ENCODE data around the gene COL25A1.

Gene COL25A1

GRCh38 chr4:108840426-108840975, 462.0 kb downstream of the COL25A1 start:
- Histone ChIP-seq H3K27me3 (ENCODE audit: insufficient read depth, low read depth, severe bottlenecking) (no peaks in the 10 kb centered on the region), H3K36me3 (no peaks in the 10 kb centered on the region), H3K4me3 (ENCODE audit: low read depth, low read length) (no peak overlapping the region), H3K9me3 (ENCODE audit: severe bottlenecking) (no peaks in the 10 kb centered on the region), H3K27ac (no peak overlapping the region)
- TF ChIP-seq CTCF (IDR thresholded peaks at IDR 0.05; ENCODE audit: low read depth, low read length) = no peak
- DNase-seq = no peak

GRCh38 chr4:108839333-108839732, 463.1 kb downstream of the COL25A1 start:
- Histone ChIP-seq H3K4me3 (ENCODE audit: low read depth, low read length) (no peak overlapping the region), H3K27ac (no peak overlapping the region), H3K9me3 (ENCODE audit: severe bottlenecking) (no peaks in the 10 kb centered on the region), H3K27me3 (ENCODE audit: insufficient read depth, low read depth, severe bottlenecking) (no peaks in the 10 kb centered on the region), H3K36me3 (no peaks in the 10 kb centered on the region)
- no peak for TF ChIP-seq CTCF (IDR thresholded peaks at IDR 0.05; ENCODE audit: low read depth, low read length)
- no peak for DNase-seq

DNA sequence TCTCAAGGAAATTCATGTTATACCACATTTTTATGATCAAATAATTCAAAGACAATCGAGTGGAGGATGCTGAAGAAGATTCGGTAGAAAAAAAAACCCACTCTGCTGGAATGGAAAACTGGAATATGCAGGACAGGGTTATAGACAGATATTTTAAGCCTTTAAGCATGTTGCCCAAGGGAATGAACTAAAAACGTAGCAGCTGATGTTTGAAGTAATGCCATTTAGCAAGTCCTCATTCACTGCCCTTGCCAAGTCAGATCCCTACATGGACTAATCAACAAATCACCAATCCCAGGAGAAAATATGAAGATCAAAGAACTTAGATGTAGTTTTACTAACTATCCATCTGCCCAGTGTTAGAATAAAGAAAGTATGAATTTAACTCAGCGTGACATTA, 464.0 kb downstream of the COL25A1 start:
- Histone ChIP-seq H3K9me3 (ENCODE audit: severe bottlenecking) (no peaks in the 10 kb centered on the region), H3K27me3 (ENCODE audit: insufficient read depth, low read depth, severe bottlenecking) (no peaks in the 10 kb centered on the region), H3K27ac (no peak overlapping the region), H3K4me3 (ENCODE audit: low read depth, low read length) (no peak overlapping the region), H3K36me3 (no peaks in the 10 kb centered on the region)
- no peak for TF ChIP-seq CTCF (IDR thresholded peaks at IDR 0.05; ENCODE audit: low read depth, low read length)
- DNase-seq = no peak

DNA sequence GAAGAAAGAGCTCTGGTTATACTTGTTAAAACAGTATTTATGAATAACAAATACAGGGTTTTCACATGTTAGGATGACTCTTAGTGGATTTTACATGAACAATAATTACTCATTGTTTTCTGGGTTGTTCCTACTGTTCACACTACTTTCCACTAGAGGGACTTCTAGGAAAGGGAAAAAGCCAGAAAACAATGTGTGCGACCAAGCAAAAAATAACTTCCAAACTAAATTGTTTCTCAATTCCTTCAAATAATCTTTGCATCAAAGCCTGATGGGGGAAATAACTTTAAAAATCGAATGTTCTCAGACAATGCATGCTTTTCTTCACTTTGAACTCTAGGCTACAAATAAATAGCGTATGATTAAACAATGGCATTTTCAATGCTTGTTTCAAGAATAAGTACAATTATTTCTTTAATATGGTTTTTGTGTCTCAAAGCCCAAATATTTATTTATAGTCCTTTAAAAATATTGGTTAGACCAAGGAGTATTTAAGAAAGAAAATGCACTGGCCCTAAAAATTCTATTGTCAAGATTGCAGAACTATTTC, 467.5 kb downstream of the COL25A1 start:
- Histone ChIP-seq H3K36me3 (no peaks in the 10 kb centered on the region), H3K9me3 (ENCODE audit: severe bottlenecking) (no peaks in the 10 kb centered on the region), H3K27ac (no peak overlapping the region), H3K27me3 (ENCODE audit: insufficient read depth, low read depth, severe bottlenecking) (no peaks in the 10 kb centered on the region), H3K4me3 (ENCODE audit: low read depth, low read length) (no peak overlapping the region)
- no peak for DNase-seq
- TF ChIP-seq CTCF (IDR thresholded peaks at IDR 0.05; ENCODE audit: low read depth, low read length) = peak; percentile 57

DNA sequence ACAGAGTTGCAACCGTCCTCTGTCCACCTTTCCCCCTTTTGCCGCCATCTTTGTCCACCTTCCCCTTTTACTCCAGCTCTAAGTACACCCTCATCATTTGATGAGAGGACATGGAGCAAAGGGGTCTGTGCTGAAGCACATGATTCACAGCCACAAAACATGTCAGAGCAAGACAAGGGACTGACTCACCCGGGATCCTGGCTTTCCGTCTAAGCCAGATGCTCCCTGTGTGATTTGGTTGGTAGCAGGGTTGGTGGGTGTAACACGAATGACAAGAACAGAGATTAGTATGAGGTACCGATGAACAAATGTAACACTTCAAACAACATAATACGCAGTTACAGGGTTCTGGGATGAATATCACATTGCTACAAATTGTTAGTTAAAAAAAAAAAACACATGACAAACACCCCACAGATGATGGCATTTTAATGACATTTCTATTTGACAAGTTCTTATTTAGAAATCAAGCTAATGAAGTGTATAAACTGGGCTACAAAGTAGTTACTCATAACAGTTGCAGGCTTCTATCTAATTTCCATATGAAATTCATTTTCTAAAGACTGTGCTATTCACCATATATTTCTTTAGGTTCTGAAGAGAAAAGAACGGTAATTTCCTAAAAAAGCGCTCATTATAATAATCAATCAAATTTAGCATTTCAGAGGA, 468.2 kb downstream of the COL25A1 start:
- no peak for DNase-seq

More for the DNA sequence above, 468.2 kb downstream of the COL25A1 start:
- Histone ChIP-seq H3K36me3 (no peaks in the 10 kb centered on the region), H3K9me3 (ENCODE audit: severe bottlenecking) (no peaks in the 10 kb centered on the region), H3K27ac (no peak overlapping the region), H3K4me3 (ENCODE audit: low read depth, low read length) (no peak overlapping the region), H3K27me3 (ENCODE audit: insufficient read depth, low read depth, severe bottlenecking) (no peaks in the 10 kb centered on the region)
- no peak for TF ChIP-seq CTCF (IDR thresholded peaks at IDR 0.05; ENCODE audit: low read depth, low read length)

All from WERI-Rb-1 (cell line).